Liver (tissue), 2 donors: Measurements from ENCODE around the gene CACNA2D1.

ENCODE experiments used
- TF ChIP-seq, protein P1 (sequence below): IDR thresholded peaks from 2 replicates; pipeline ENCODE4 v1.6.1; 2016; ENCODE audit warnings: antibody characterized with exemption
- TF ChIP-seq, protein P2 (sequence below): fragments of 150-350 bp; IDR thresholded peaks from 2 replicates; pipeline ENCODE4 v1.5.1; 2017; ENCODE audit warnings: improper control_type of control experiment, low read depth, low read length; ENCODE audit not compliant: missing input control
- donor health status: healthy.

DNA sequence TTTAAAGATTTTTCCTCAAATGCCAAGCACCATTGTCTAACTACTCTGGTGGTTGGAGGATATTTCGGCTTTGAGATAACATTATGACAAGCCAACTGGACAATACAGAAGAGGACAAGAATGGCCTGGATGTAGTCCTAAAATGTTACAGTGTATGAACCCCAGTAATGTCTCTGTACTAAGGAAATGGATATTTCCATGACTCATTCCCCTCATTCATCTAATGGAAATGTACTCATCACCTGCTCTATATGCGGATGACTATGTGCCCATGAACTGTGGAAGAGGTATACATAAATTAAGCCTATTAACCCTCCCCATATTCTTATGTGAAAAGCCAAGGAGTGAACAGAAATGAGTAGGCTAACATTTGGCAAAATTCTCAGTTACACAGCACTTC lies 207.9 kb downstream of the CACNA2D1 start:
- TF ChIP-seq, protein P1, sequence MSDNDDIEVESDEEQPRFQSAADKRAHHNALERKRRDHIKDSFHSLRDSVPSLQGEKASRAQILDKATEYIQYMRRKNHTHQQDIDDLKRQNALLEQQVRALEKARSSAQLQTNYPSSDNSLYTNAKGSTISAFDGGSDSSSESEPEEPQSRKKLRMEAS = no peak
- TF ChIP-seq, protein P2, sequence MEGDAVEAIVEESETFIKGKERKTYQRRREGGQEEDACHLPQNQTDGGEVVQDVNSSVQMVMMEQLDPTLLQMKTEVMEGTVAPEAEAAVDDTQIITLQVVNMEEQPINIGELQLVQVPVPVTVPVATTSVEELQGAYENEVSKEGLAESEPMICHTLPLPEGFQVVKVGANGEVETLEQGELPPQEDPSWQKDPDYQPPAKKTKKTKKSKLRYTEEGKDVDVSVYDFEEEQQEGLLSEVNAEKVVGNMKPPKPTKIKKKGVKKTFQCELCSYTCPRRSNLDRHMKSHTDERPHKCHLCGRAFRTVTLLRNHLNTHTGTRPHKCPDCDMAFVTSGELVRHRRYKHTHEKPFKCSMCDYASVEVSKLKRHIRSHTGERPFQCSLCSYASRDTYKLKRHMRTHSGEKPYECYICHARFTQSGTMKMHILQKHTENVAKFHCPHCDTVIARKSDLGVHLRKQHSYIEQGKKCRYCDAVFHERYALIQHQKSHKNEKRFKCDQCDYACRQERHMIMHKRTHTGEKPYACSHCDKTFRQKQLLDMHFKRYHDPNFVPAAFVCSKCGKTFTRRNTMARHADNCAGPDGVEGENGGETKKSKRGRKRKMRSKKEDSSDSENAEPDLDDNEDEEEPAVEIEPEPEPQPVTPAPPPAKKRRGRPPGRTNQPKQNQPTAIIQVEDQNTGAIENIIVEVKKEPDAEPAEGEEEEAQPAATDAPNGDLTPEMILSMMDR = no peak
